Lower leg skin (tissue), 3 donors: Measurements from ENCODE around the gene TADA3.

Experiments used
- POLR2A ChIP-seq, 2 donors: fragments of 450-650 bp; IDR thresholded peaks; one replicate each; pipeline ENCODE4 v1.6.1; 2016 to 2017; ENCODE audit warnings: antibody characterized with exemption in 2 of 2, mild to moderate bottlenecking in 1 of 2, moderate library complexity in 1 of 2
- TF ChIP-seq, protein P1 (sequence below), 3 donors: fragments of 450-650 bp; IDR thresholded peaks; one replicate each; pipeline ENCODE4 v1.5.1; 2016; ENCODE audit warnings: antibody characterized with exemption in 3 of 3, mild to moderate bottlenecking in 3 of 3, moderate library complexity in 2 of 3

DNA sequence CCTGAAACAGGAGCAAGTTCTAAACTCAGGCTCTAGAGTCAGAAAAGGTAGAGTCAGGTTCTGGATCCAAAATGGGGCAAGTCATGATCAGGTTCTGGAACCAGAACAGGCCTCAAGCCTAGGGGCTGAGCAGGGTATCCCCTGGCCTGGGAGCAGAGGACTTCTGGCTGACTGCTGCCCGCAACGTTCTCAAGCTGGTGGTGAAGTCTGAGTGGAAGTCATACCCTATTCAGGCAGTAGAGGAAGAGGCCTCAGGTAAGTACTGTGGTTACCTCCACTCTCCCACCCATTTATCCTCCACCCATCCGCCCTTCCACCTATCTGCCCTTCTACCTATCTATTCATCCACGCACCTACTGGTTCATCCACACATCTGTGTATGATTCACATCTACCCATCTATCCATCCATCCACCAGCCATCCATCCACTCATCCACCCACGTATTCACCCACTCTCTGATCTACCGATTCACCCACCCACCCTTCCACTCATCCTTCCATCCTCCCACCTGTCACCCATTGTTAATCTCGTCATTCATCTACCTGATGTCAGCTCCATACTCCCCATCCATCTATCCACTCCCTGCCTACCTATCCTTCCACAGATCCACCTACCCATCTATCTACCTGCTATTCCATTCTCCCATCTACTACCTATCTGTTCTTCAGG, 26.5 kb upstream of the TADA3 start:
- no peak for TF ChIP-seq POLR2A (IDR thresholded peaks at IDR 0.05)
- TF ChIP-seq, protein P1, sequence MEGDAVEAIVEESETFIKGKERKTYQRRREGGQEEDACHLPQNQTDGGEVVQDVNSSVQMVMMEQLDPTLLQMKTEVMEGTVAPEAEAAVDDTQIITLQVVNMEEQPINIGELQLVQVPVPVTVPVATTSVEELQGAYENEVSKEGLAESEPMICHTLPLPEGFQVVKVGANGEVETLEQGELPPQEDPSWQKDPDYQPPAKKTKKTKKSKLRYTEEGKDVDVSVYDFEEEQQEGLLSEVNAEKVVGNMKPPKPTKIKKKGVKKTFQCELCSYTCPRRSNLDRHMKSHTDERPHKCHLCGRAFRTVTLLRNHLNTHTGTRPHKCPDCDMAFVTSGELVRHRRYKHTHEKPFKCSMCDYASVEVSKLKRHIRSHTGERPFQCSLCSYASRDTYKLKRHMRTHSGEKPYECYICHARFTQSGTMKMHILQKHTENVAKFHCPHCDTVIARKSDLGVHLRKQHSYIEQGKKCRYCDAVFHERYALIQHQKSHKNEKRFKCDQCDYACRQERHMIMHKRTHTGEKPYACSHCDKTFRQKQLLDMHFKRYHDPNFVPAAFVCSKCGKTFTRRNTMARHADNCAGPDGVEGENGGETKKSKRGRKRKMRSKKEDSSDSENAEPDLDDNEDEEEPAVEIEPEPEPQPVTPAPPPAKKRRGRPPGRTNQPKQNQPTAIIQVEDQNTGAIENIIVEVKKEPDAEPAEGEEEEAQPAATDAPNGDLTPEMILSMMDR (IDR thresholded peaks at IDR 0.05): no peak
